PFSK-1 (cell line): ENCODE data around the gene PBLD.

Experiments used
- FOXP2 ChIP-seq: optimal IDR thresholded peaks from 2 replicates; pipeline ENCODE3; 2011; ENCODE audit warnings: borderline replicate concordance, control low read depth, inconsistent platforms; ENCODE audit not compliant: insufficient read depth; ENCODE audit errors: extremely low read length, extremely low read depth
- POLR2AphosphoS5 ChIP-seq: IDR thresholded peaks from 2 replicates; pipeline ENCODE4 v1.6.1; 2012; ENCODE audit warnings: low read depth, mild to moderate bottlenecking, control low read depth, low read length, moderate library complexity
- SIN3A ChIP-seq: IDR thresholded peaks from 2 replicates; pipeline ENCODE4 v1.6.1; 2012; ENCODE audit warnings: mild to moderate bottlenecking, low read length, moderate library complexity, borderline replicate concordance; ENCODE audit not compliant: insufficient read depth
- TAF1 ChIP-seq: IDR thresholded peaks from 2 replicates; pipeline ENCODE4 v1.6.1; 2012; ENCODE audit warnings: low read length, control low read depth, borderline replicate concordance; ENCODE audit not compliant: insufficient read depth
- TF ChIP-seq, protein P1 (sequence below), 2 experiments: IDR thresholded peaks; 2 replicates each; pipeline versions ENCODE4 v1.6.1 to v1.8.0; 2011 to 2012; ENCODE audit warnings: low read depth in 2 of 2, low read length in 2 of 2, control low read depth in 1 of 2, inconsistent platforms in 1 of 2, mild to moderate bottlenecking in 1 of 2, moderate library complexity in 1 of 2; ENCODE audit not compliant: insufficient read depth in 1 of 2

The PBLD gene

DNA sequence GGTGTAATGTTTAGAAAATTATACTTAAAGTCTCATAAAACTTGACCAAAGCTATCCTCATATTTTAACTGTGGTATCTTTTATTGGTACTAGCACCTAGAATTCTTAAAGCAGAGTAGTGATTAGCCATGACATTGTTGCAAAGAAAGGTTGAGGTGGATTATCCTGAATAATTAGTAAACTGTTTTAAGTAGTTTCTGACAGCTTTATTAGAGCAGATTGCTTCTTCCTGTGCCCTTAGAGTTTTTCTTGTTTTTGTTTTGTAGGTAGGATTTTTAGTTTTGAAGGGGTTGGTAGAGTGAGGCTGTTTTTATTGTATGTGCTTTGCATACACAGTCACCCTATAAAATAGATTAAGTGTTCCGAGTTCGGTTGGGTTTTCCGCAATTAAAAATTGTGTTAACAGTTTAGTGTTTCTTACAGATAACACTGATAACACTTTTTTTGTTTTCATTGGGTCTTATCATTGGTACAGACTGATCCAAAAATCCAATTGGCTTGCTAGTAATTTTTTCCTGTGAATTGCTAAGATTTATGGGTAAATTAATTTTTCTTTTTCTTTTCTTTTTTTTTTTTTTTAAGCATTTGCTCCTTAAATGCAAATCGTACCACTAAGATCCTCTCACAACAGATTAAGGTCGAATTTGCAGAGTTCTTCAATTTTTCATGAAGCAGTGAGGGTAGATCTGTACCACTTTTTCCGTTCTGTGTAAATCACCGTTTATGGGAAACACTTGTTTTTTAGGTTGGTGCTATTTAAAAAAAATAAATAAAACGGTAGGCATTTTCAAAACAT, 2.1 kb upstream of the PBLD start:
- no peak for TF ChIP-seq POLR2AphosphoS5
- no peak for TF ChIP-seq TAF1
- no peak for TF ChIP-seq SIN3A
- TF ChIP-seq FOXP2: no peak
- TF ChIP-seq, protein P1, sequence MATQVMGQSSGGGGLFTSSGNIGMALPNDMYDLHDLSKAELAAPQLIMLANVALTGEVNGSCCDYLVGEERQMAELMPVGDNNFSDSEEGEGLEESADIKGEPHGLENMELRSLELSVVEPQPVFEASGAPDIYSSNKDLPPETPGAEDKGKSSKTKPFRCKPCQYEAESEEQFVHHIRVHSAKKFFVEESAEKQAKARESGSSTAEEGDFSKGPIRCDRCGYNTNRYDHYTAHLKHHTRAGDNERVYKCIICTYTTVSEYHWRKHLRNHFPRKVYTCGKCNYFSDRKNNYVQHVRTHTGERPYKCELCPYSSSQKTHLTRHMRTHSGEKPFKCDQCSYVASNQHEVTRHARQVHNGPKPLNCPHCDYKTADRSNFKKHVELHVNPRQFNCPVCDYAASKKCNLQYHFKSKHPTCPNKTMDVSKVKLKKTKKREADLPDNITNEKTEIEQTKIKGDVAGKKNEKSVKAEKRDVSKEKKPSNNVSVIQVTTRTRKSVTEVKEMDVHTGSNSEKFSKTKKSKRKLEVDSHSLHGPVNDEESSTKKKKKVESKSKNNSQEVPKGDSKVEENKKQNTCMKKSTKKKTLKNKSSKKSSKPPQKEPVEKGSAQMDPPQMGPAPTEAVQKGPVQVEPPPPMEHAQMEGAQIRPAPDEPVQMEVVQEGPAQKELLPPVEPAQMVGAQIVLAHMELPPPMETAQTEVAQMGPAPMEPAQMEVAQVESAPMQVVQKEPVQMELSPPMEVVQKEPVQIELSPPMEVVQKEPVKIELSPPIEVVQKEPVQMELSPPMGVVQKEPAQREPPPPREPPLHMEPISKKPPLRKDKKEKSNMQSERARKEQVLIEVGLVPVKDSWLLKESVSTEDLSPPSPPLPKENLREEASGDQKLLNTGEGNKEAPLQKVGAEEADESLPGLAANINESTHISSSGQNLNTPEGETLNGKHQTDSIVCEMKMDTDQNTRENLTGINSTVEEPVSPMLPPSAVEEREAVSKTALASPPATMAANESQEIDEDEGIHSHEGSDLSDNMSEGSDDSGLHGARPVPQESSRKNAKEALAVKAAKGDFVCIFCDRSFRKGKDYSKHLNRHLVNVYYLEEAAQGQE (IDR thresholded peaks at IDR 0.05; ENCODE audit: insufficient read depth in 1 of 2, low read depth in 2 of 2, low read length in 2 of 2): no peak

DNA sequence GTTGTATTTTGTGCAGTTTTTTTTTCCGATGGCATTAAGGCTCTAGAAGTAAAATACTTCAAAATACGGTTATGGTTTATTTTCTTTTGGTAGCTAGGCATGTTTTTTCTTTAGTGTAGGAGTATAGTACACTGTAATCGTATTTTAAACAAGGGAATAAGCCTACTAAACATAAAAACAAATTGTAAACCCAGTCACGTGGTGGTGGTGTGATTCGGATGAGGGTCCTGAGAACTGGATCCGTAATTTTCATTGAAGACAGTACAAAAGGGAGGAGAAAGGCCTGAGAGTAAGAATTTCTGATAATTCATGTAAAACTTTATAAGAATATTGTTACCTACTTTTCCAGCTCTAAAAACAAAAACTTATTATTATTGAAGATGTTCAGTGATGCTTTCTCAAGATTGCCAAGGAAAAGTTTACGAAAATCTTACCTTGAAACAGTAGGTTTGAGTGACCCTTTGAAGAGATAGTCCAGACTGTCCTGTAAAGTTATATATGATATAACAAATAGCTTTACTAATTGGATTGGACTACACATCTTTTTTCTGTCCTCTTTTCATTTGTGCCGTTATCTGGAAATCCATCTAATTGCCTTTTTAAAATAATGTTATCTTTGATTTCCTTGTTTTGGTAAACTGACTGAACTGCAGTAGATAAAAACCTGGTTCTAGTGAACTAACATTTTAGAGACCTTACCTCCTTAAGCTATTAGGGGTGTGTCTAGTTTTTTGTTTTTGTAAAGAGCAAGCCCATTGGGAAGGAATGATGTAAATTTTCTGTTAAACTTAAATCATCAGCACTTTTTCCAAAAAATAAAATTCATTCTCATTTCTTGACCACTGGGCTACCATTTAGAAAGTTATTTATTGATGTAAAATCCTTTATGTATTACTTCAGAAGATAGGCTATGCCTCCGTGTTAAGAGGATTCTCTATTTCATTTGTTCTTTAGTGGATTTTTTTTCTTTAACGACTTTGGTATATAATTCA, 1.0 kb upstream of the PBLD start:
- TF ChIP-seq FOXP2: no peak
- TF ChIP-seq POLR2AphosphoS5: no peak
- TF ChIP-seq TAF1: no peak
- TF ChIP-seq SIN3A: no peak
- TF ChIP-seq, protein P1 (IDR thresholded peaks at IDR 0.05; ENCODE audit: insufficient read depth in 1 of 2, low read depth in 2 of 2, low read length in 2 of 2): no peak

DNA sequence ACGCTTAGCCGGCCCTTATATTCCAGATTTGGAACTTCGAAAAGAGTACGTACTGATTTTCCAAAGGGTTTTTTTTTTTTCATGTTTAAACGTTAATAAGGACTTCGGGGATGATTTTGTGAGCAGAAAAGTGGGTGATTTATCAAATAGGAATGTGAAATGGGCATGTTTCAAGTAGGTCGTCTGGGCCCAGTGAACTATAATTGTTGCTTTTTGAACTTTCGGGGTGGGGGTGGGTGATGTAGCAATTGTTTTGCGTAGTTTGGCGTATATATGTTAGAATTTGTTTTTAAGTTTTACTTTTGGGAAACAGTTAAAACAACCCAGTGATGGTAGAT, 299 bp upstream of the PBLD start:
- TF ChIP-seq TAF1: peak; percentile 14; the same call in 1 of the 2 replicates
- TF ChIP-seq, protein P1 (IDR thresholded peaks at IDR 0.05; ENCODE audit: insufficient read depth in 1 of 2, low read depth in 2 of 2, low read length in 2 of 2): no peak

DNA sequence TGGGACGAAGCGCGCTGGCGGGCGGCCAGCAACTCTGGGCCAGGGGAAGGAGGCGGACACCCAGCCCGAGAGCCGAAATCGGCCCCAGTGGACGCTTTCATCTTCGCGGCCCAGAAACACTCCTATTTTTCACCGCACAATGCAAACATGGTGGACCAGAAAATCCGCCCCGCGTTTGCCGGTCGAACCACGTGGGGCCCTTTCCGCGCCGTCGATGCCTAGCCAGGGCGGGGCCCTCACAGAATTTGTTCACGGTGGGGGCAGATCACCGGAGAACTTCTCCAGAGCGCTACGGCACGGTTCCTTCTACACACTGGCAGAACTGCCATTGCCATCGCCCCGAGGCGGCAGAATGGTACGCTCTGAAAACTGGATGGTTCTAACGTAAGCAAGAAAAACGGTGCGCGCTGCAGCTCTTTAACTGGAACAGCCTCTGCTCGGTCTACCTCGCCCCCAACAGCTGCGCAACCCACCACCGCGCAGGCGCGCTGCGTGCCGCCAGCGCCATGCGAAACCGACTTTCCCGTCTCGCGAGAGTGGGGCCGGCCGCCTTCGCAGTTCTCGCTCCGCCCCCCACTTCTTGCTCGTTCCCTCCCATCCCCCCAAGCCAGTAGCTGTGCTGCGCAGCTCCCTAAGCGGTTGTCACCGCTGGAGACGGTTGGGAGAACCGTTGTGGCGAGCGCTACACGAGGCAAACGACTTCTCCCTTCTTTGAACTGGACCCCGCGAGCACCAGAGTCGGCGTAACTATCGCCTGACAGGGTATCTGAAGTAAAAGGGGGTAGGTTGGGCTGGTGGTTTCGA, 1.1 kb downstream of the PBLD start, which contains the start of gene HNRNPH3:
TSS of gene HNRNPH3 (plus strand) at position 610 of the 804 bp plus-strand sequence. CDS start 5,158 bp downstream, outside the sequence.
- TF ChIP-seq TAF1 (peak; percentile 100), FOXP2 (peak; percentile 84), SIN3A (peak; percentile 83), POLR2AphosphoS5 (peak; percentile 99)
- TF ChIP-seq, protein P1 (IDR thresholded peaks at IDR 0.05; ENCODE audit: insufficient read depth in 1 of 2, low read depth in 2 of 2, low read length in 2 of 2): peak; percentile 74 to 84
